SH-SY5Y (cell line): Measurements from ENCODE around the gene NBEA.

Experiments
- GATA2 ChIP-seq: IDR thresholded peaks from 2 replicates; pipeline ENCODE4 v1.6.1; 2011; ENCODE audit warnings: mild to moderate bottlenecking, low read depth, low read length
- GATA3 ChIP-seq: IDR thresholded peaks from 2 replicates; pipeline ENCODE4 v1.6.1; 2011; ENCODE audit warnings: low read depth, mild to moderate bottlenecking, low read length, moderate library complexity

The NBEA gene

GRCh38 chr13:34993470-34993869, 51.4 kb downstream of the NBEA start:
- TF ChIP-seq GATA2: no peak
- TF ChIP-seq GATA3: no peak

- no peak for TF ChIP-seq GATA3
- TF ChIP-seq GATA2: no peak
These were observed 63.0 kb downstream of the NBEA start for GRCh38 chr13:35005051-35005450.

- TF ChIP-seq GATA3 (no peak), GATA2 (no peak)
These were observed 72.6 kb downstream of the NBEA start for GRCh38 chr13:35014606-35015213.

- no peak for TF ChIP-seq GATA3
- no peak for TF ChIP-seq GATA2
These were observed 74.5 kb downstream of the NBEA start for GRCh38 chr13:35016362-35017112.

GRCh38 chr13:35025314-35025713, 83.2 kb downstream of the NBEA start:
- TF ChIP-seq GATA2 (no peak), GATA3 (no peak)

- no peak for TF ChIP-seq GATA3
- TF ChIP-seq GATA2: no peak
These were observed 86.3 kb downstream of the NBEA start for GRCh38 chr13:35028338-35028867.

- no peak for TF ChIP-seq GATA2
- TF ChIP-seq GATA3: no peak
These were observed 96.9 kb downstream of the NBEA start for GRCh38 chr13:35039012-35039411.

- TF ChIP-seq GATA3 (no peak), GATA2 (no peak)
These were observed 104.5 kb downstream of the NBEA start for GRCh38 chr13:35046587-35046986.

GRCh38 chr13:35055705-35056104, 113.6 kb downstream of the NBEA start:
- TF ChIP-seq GATA3: no peak
- no peak for TF ChIP-seq GATA2

GRCh38 chr13:35057858-35058257, 115.8 kb downstream of the NBEA start:
- TF ChIP-seq GATA2: no peak
- TF ChIP-seq GATA3: no peak

- TF ChIP-seq GATA2 (no peak), GATA3 (no peak)
These were observed 144.6 kb downstream of the NBEA start for GRCh38 chr13:35086667-35087066.

- TF ChIP-seq GATA3: no peak
- TF ChIP-seq GATA2: no peak
These were observed 150.2 kb downstream of the NBEA start for GRCh38 chr13:35092251-35092650.

- TF ChIP-seq GATA2: no peak
- no peak for TF ChIP-seq GATA3
These were observed 150.7 kb downstream of the NBEA start for GRCh38 chr13:35092751-35093150.

- no peak for TF ChIP-seq GATA3
- TF ChIP-seq GATA2: no peak
These were observed 151.3 kb downstream of the NBEA start for GRCh38 chr13:35093356-35093755.

GRCh38 chr13:35107535-35107934, 165.5 kb downstream of the NBEA start:
- no peak for TF ChIP-seq GATA3
- TF ChIP-seq GATA2: no peak
